HepG2 (cell line): ENCODE measurements around the gene CCDC30. TPM values are rescaled to one million over a fixed set of nuclear protein-coding genes. Genes with fewer than 3 reads are reported as not detected.

Source experiments
- ATAD3A ChIP-seq: sonication (generic); formaldehyde crosslinking; IDR thresholded peaks from 2 replicates; pipeline ENCODE4 v1.4.0; 2020; ENCODE audit warnings: missing genetic modification reagents
- CHCHD3 ChIP-seq: sonication (generic); formaldehyde crosslinking; IDR thresholded peaks from 2 replicates; pipeline ENCODE4 v1.8.0; 2022; ENCODE audit warnings: mild to moderate bottlenecking, missing genetic modification reagents, moderate library complexity
- CSRNP1 ChIP-seq: sonication (generic); formaldehyde crosslinking; IDR thresholded peaks from 2 replicates; pipeline ENCODE4 v1.8.1; 2023; ENCODE audit warnings: mild to moderate bottlenecking, missing genetic modification reagents
- EZH2 ChIP-seq: conservative IDR thresholded peaks from 2 replicates; pipeline ENCODE4 v1.6.1; 2012; ENCODE audit warnings: mild to moderate bottlenecking, low read depth, low read length, moderate library complexity
- SETDB1 ChIP-seq: sonication (generic); formaldehyde crosslinking; IDR thresholded peaks from 2 replicates; pipeline ENCODE4 v1.5.1; 2020; ENCODE audit warnings: missing genetic modification reagents, mild to moderate bottlenecking, borderline replicate concordance
- polyA plus RNA-seq, 8 experiments: library from polyadenylated mRNA; depleted of rRNA in 3 of 8; stranded (reverse) in 7 of 8; unstranded in 1 of 8; fragments of >200 nt; fragmentation: Illumina TruSeq in 4 of 8; extraction: Trizol in 4 of 8; gene quantifications; 2 replicates each; pipeline versions ENCODE4 v1.2.1 to v1.2.3, GENCODE V29; 2011 to 2016; ENCODE audit warnings: low read depth in 4 of 8, missing spikeins in 1 of 8, mixed read lengths in 1 of 8; ENCODE audit not compliant: insufficient read depth in 1 of 8
- total RNA-seq, 5 experiments: library from RNA; depleted of rRNA; stranded (reverse); fragments of >200 nt; fragmentation: Illumina TruSeq; extraction: Trizol; gene quantifications; 2 replicates each; pipeline ENCODE4 v1.2.3, GENCODE V29; 2016; ENCODE audit warnings: low read depth in 1 of 5
- TF ChIP-seq, protein P1 (sequence below), 2 experiments: IDR thresholded peaks; 2 replicates each; pipeline ENCODE4 v1.6.1; 2011 to 2012; ENCODE audit warnings: low read length in 2 of 2, borderline replicate concordance in 1 of 2, low read depth in 1 of 2, mild to moderate bottlenecking in 1 of 2, moderate library complexity in 1 of 2
- TF ChIP-seq, protein P2 (sequence below): sonication (generic); formaldehyde crosslinking; IDR thresholded peaks from 2 replicates; pipeline ENCODE4 v1.4.0; 2020; ENCODE audit warnings: mild to moderate bottlenecking, missing genetic modification reagents

The CCDC30 gene
- total and polyA plus RNA-seq, 2 of the 13 experiments (the other 11 are each of a cell fraction or from before 2014, with no cell fraction given): 0.25 to 0.77 TPM

- TF ChIP-seq, protein P1, sequence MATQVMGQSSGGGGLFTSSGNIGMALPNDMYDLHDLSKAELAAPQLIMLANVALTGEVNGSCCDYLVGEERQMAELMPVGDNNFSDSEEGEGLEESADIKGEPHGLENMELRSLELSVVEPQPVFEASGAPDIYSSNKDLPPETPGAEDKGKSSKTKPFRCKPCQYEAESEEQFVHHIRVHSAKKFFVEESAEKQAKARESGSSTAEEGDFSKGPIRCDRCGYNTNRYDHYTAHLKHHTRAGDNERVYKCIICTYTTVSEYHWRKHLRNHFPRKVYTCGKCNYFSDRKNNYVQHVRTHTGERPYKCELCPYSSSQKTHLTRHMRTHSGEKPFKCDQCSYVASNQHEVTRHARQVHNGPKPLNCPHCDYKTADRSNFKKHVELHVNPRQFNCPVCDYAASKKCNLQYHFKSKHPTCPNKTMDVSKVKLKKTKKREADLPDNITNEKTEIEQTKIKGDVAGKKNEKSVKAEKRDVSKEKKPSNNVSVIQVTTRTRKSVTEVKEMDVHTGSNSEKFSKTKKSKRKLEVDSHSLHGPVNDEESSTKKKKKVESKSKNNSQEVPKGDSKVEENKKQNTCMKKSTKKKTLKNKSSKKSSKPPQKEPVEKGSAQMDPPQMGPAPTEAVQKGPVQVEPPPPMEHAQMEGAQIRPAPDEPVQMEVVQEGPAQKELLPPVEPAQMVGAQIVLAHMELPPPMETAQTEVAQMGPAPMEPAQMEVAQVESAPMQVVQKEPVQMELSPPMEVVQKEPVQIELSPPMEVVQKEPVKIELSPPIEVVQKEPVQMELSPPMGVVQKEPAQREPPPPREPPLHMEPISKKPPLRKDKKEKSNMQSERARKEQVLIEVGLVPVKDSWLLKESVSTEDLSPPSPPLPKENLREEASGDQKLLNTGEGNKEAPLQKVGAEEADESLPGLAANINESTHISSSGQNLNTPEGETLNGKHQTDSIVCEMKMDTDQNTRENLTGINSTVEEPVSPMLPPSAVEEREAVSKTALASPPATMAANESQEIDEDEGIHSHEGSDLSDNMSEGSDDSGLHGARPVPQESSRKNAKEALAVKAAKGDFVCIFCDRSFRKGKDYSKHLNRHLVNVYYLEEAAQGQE (IDR thresholded peaks at IDR 0.05; ENCODE audit: borderline replicate concordance in 1 of 2, low read depth in 1 of 2, low read length in 2 of 2): 0 out of 4 replicates have a peak, but pooled peaks of 1 of the 2 experiments have one; percentile 7
- TF ChIP-seq CSRNP1 (CRISPR knock-in tag) (peak; percentile 83), SETDB1 (CRISPR knock-in tag) (no peak), CHCHD3 (CRISPR knock-in tag) (no peak), EZH2 (no peak), ATAD3A (CRISPR knock-in tag) (no peak)
- TF ChIP-seq, protein P2, sequence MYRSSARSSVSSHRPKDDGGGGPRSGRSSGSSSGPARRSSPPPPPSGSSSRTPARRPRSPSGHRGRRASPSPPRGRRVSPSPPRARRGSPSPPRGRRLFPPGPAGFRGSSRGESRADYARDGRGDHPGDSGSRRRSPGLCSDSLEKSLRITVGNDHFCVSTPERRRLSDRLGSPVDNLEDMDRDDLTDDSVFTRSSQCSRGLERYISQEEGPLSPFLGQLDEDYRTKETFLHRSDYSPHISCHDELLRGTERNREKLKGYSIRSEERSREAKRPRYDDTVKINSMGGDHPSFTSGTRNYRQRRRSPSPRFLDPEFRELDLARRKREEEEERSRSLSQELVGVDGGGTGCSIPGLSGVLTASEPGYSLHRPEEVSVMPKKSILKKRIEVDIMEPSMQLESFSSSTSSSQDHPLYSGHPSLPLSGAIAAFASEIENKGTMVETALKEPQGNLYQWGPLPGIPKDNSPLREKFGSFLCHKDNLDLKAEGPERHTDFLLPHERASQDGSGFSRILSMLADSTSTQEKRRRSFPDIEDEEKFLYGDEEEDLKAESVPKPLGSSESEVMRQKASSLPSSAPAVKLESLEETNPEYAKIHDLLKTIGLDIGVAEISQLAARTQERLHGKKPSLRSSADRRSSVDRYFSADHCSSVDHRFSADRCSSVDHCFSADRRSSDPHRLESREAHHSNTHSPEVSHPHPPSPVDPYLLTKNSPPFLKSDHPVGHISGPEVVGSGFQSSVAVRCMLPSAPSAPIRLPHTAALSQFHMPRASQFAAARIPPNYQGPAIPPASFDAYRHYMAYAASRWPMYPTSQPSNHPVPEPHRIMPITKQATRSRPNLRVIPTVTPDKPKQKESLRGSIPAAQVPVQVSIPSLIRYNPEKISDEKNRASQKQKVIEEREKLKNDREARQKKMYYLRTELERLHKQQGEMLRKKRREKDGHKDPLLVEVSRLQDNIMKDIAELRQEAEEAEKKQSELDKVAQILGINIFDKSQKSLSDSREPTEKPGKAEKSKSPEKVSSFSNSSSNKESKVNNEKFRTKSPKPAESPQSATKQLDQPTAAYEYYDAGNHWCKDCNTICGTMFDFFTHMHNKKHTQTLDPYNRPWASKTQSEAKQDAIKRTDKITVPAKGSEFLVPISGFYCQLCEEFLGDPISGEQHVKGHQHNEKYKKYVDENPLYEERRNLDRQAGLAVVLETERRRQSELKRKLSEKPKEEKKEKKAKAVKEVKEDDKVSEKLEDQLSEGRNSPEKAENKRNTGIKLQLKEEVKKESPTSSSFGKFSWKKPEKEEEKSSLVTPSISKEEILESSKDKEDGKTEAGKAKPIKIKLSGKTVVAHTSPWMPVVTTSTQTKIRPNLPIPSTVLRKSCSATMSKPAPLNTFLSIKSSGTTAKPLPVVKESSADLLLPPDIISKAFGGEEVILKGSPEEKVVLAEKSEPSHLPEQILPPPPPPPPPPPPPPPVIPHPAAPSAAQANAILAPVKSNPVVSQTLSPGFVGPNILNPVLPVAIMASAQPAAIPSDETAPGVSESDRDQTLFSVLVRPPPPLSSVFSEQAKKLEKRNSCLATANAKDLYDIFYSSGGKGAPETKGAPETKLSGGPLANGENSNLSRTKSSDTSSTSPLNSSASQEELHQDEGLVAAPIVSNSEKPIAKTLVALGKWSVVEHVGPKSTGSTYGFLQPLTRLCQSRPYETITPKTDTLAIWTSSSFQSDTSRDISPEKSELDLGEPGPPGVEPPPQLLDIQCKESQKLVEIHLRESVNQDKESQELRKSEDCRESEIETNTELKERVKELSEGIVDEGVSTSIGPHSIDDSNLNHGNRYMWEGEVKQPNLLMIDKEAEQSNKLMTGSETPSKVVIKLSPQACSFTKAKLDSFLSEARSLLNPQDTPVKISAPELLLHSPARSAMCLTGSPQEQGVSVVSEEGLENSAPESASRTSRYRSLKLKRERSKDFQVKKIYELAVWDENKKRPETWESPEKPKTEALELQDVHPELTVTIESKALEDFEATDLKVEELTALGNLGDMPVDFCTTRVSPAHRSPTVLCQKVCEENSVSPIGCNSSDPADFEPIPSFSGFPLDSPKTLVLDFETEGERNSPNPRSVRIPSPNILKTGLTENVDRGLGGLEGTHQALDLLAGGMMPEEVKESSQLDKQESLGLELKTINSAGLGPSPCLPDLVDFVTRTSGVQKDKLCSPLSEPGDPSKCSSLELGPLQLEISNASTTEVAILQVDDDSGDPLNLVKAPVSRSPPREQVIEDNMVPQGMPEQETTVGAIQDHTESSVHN: no peak
These were observed 195.1 kb downstream of the CCDC30 start, which contains the start of gene PPIH (continued) for GRCh38 chr1:42657981-42658876.
